H1 (cell line): ENCODE data around the gene SRXN1. TPM values are rescaled to one million over a fixed set of nuclear protein-coding genes. Genes with fewer than 3 reads are reported as not detected.

Experiments used
- CBX8 ChIP-seq: fragments of 300-800, 300-1000 bp; sonication (generic); IDR thresholded peaks from 2 replicates; pipeline ENCODE4 v1.7.1; 2016; ENCODE audit warnings: low read depth, low read length, borderline replicate concordance
- EGR1 ChIP-seq: IDR thresholded peaks from 2 replicates; pipeline ENCODE4 v1.6.1; 2011; ENCODE audit warnings: low read depth, low read length, borderline replicate concordance
- HDAC2 ChIP-seq, 2 experiments: fragments of 300-600 bp in 1 of 2; sonication (generic) in 1 of 2; IDR thresholded peaks; 2 replicates each; pipeline ENCODE4 v1.6.1; 2011 to 2012; ENCODE audit warnings: low read depth in 2 of 2, low read length in 2 of 2, mild to moderate bottlenecking in 2 of 2, moderate library complexity in 2 of 2, borderline replicate concordance in 1 of 2, inconsistent platforms in 1 of 2
- JUN ChIP-seq: IDR thresholded peaks from 2 replicates; pipeline ENCODE4 v1.6.1; 2011; ENCODE audit warnings: low read depth, mild to moderate bottlenecking, improper control_type of control experiment, low read length
- RNF2 ChIP-seq: fragments of 200-900, 300-1000 bp; sonication (generic); IDR thresholded peaks from 2 replicates; pipeline ENCODE4 v1.7.1; 2016; ENCODE audit warnings: borderline replicate concordance, low read depth, mild to moderate bottlenecking, antibody characterized with exemption, low read length; ENCODE audit not compliant: poor library complexity, severe bottlenecking; ENCODE audit errors: missing control alignments
- TBP ChIP-seq: IDR thresholded peaks from 2 replicates; pipeline ENCODE4 v1.6.1; 2011; ENCODE audit warnings: low read depth, low read length, improper control_type of control experiment
- polyA plus RNA-seq, 7 experiments: library from polyadenylated mRNA; depleted of rRNA in 3 of 7; stranded (reverse) in 5 of 7; unstranded in 2 of 7; fragments of >200 nt in 5 of 7; fragments of 200-250 nt in 2 of 7; gene quantifications; 1 replicate in 5 of 7; 2 replicates in 1 of 7; 4 replicates in 1 of 7; pipeline versions ENCODE4 v1.2.1 to v1.2.3, GENCODE V29; 2011 to 2013; ENCODE audit warnings: missing spikeins in 2 of 7, mixed read lengths in 2 of 7
- total RNA-seq: library from RNA; stranded (reverse); fragmentation: NEBNext Ultra II Directional; extraction: Animal tissue kit (Norgen Biotek cat#: 25700); gene quantifications from 2 replicates; pipeline ENCODE4 v1.2.1, GENCODE V29; 2021
- TF ChIP-seq, protein P1 (sequence below): IDR thresholded peaks from 2 replicates; pipeline ENCODE4 v1.6.1; 2012; ENCODE audit warnings: low read length, inconsistent platforms

The SRXN1 gene
- total and polyA plus RNA-seq, 2 of the 8 experiments (the other 6 are each of a cell fraction or from before 2014, with no cell fraction given): 12.2 to 15.8 TPM

DNA sequence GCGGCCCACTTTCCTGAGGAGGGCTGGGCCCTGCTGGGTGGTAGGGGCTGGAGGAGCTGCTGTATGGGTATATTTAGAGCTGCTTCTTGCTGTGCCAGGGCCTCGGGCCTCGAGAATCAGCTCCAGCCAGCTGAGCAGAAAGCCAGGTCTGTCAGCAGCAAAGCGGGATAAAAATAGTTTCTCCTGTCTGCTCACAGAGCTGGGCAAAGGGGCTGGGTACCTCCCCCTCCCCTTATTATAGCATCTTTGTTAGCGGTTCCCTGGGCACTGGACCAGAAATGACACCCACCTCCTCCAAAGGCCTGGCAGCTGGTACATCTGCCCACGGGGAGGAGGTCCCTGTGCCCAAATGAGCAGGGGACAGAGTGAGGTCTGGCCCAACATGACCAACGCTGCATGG lies 16.6 kb upstream of the SRXN1 start (continued):
- no peak for TF ChIP-seq CBX8
- TF ChIP-seq, protein P1, sequence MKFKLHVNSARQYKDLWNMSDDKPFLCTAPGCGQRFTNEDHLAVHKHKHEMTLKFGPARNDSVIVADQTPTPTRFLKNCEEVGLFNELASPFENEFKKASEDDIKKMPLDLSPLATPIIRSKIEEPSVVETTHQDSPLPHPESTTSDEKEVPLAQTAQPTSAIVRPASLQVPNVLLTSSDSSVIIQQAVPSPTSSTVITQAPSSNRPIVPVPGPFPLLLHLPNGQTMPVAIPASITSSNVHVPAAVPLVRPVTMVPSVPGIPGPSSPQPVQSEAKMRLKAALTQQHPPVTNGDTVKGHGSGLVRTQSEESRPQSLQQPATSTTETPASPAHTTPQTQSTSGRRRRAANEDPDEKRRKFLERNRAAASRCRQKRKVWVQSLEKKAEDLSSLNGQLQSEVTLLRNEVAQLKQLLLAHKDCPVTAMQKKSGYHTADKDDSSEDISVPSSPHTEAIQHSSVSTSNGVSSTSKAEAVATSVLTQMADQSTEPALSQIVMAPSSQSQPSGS: no peak
- TF ChIP-seq HDAC2 (IDR thresholded peaks at IDR 0.05; ENCODE audit: borderline replicate concordance in 1 of 2, low read depth in 2 of 2, low read length in 2 of 2): no peak
- no peak for TF ChIP-seq EGR1
- TF ChIP-seq JUN: no peak
- no peak for TF ChIP-seq TBP
- TF ChIP-seq RNF2: no peak
